GM19043 (cell line): ENCODE measurements around the gene PACSIN2.
"Not testable (repeated sequence)": the region's sequence is repeated elsewhere in the genome, so short reads cannot be mapped to it uniquely, and the experiment has no call there.

ENCODE experiments used
- ATAC-seq: cut with Tn5 transposase; IDR thresholded peaks from one replicate; pipeline ENCODE4 v1.9.1; 2021; ENCODE audit warnings: low read depth; ENCODE audit not compliant: unreplicated experiment

Gene PACSIN2

GRCh38 chr22:42950281-42950680, 64.7 kb downstream of the PACSIN2 start:
- no peak for ATAC-seq

- no peak for ATAC-seq
These were observed 65.8 kb downstream of the PACSIN2 start for GRCh38 chr22:42949159-42949558.

- ATAC-seq, result no peak
These were observed 66.7 kb downstream of the PACSIN2 start for GRCh38 chr22:42948294-42948693.

GRCh38 chr22:42947211-42947990, 67.5 kb downstream of the PACSIN2 start:
- ATAC-seq, result no peak

- ATAC-seq, result no peak
These were observed 68.3 kb downstream of the PACSIN2 start for GRCh38 chr22:42946546-42947198.

GRCh38 chr22:42945736-42946135, 69.2 kb downstream of the PACSIN2 start:
- no peak for ATAC-seq

- no peak for ATAC-seq
These were observed 69.9 kb downstream of the PACSIN2 start for GRCh38 chr22:42945027-42945426.

GRCh38 chr22:42944409-42944808, 70.5 kb downstream of the PACSIN2 start:
- ATAC-seq, result no peak

GRCh38 chr22:42943981-42944380, 71.0 kb downstream of the PACSIN2 start:
- ATAC-seq, result no peak

- no peak for ATAC-seq
These were observed 72.6 kb downstream of the PACSIN2 start for GRCh38 chr22:42942351-42942750.

- ATAC-seq, result no peak
These were observed 74.9 kb downstream of the PACSIN2 start for GRCh38 chr22:42939941-42940653.

- no peak for ATAC-seq
These were observed 75.5 kb downstream of the PACSIN2 start for GRCh38 chr22:42939451-42939881.

GRCh38 chr22:42938976-42939375, 76.0 kb downstream of the PACSIN2 start:
- no peak for ATAC-seq

- ATAC-seq, result no peak
These were observed 76.5 kb downstream of the PACSIN2 start for GRCh38 chr22:42938449-42938848.

GRCh38 chr22:42937164-42937843, 77.6 kb downstream of the PACSIN2 start:
- peak; percentile 45 for ATAC-seq

- ATAC-seq, result not testable (repeated sequence)
These were observed 78.3 kb downstream of the PACSIN2 start for GRCh38 chr22:42936680-42937079.

- ATAC-seq, result no peak
These were observed 80.6 kb downstream of the PACSIN2 start for GRCh38 chr22:42934338-42934737.

- no peak for ATAC-seq
These were observed 81.4 kb downstream of the PACSIN2 start for GRCh38 chr22:42933485-42934091.

GRCh38 chr22:42932857-42933484, 82.0 kb downstream of the PACSIN2 start:
- no peak for ATAC-seq

- no peak for ATAC-seq
These were observed 82.8 kb downstream of the PACSIN2 start for GRCh38 chr22:42932197-42932519.
